Measurements from ENCODE around the gene MAP3K3. TPM values are rescaled to one million over a fixed set of nuclear protein-coding genes. Genes with fewer than 3 reads are reported as not detected.

The MAP3K3 gene
- total and polyA plus RNA-seq, 10 donors: 12.2 to 125 (median 87.9) TPM

DNA sequence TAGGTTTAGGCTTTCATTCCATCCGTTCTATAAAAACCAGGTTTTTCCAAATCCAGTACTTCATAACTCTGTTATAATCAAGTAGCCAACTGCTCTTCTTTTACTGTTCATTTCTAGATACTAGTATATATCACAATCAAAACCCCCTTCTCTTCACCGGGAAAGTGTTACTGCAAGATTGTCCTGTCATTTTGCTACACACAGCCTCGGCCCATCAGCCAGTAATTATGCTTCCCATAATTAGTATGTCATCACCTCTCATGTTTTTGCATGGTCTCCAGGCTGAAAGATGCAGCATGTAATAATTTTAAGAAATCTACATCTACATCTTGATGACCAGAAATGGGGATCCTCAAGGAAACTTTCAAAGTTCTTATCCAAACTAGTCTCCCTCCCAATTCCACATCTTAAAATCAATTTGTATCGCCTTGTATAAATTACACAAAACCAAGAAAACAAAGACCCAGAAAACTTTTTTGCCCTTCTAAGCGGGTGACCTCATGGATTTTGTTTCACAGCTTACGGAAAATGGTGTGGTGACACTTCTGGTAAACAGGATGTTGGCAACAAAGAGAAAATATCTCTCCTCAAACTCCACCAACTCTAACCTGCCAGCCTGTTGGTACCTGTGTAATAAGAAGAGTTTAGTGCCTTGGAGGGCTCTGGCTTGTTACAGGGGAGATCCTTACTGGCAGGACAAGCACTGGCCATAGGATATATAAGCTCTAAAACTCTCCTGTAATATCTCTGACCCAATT lies 12.2 kb upstream of the MAP3K3 start:
- peaks cover 2 to 64% (median 56%) of the 10 kb centered on the region in 6 donors for H3K36me3 ChIP-seq
- H3K9me3 ChIP-seq: no peaks in the 10 kb centered on the region
- DNase-seq: no peak
- intact Hi-C loops (cut with DNase I; ENCODE audit: low total_unique reads): no loop called here
- H3K4me3 ChIP-seq: no peak overlapping the region
- no peak for TF ChIP-seq CTCF (IDR thresholded peaks at IDR 0.05 in 8 of 11, conservative IDR thresholded peaks at IDR 0.05 in 3 of 11)
- no peak for TF ChIP-seq POLR2AphosphoS5 (IDR thresholded peaks at IDR 0.05)
- no peak for TF ChIP-seq POLR2A (IDR thresholded peaks at IDR 0.05)
- no peaks in the 10 kb centered on the region for H3K27me3 ChIP-seq (replicated peaks in 1 of 7)
- peaks cover 0 to 18% (median 9%) of the 10 kb centered on the region in 6 donors for H3K4me1 ChIP-seq
- peak overlapping the region in 4 of 8 donors; percentile 20 to 58 (median 44) for H3K27ac ChIP-seq
- 69 to 83% (median 77%) methylated on average over 6 of the region's 6 CpGs for WGBS, 5 donors

GRCh38 chr17:63610854-63611253 lies 11.4 kb upstream of the MAP3K3 start:
- intact Hi-C loops (cut with DNase I; ENCODE audit: low total_unique reads): no loop called here
- no peaks in the 10 kb centered on the region for H3K9me3 ChIP-seq
- DNase-seq: no peak
- H3K4me3 ChIP-seq: no peak overlapping the region
- no peak for TF ChIP-seq POLR2A (IDR thresholded peaks at IDR 0.05)
- TF ChIP-seq CTCF (IDR thresholded peaks at IDR 0.05 in 8 of 11, conservative IDR thresholded peaks at IDR 0.05 in 3 of 11): no peak
- H3K4me1 ChIP-seq: peaks cover 0 to 13% (median 9%) of the 10 kb centered on the region in 6 donors
- H3K27me3 ChIP-seq (replicated peaks in 1 of 7): no peaks in the 10 kb centered on the region
- H3K36me3 ChIP-seq: peaks cover 0 to 55% (median 50%) of the 10 kb centered on the region in 6 donors
- peak overlapping the region in 5 of 8 donors; percentile 1 to 58 (median 41) for H3K27ac ChIP-seq
- WGBS, 5 donors: 94 to 98% (median 96%) methylated on average over 10 of the region's 10 CpGs

GRCh38 chr17:63611354-63611753 lies 10.9 kb upstream of the MAP3K3 start:
- no peak overlapping the region for H3K4me3 ChIP-seq
- intact Hi-C loops (cut with DNase I; ENCODE audit: low total_unique reads): no loop called here
- no peaks in the 10 kb centered on the region for H3K9me3 ChIP-seq
- no peak for TF ChIP-seq POLR2AphosphoS5 (IDR thresholded peaks at IDR 0.05)
- TF ChIP-seq POLR2A (IDR thresholded peaks at IDR 0.05): no peak
- TF ChIP-seq CTCF (IDR thresholded peaks at IDR 0.05 in 8 of 11, conservative IDR thresholded peaks at IDR 0.05 in 3 of 11): no peak
- WGBS, 5 donors: 73 to 89% (median 78%) methylated on average over 3 of the region's 3 CpGs
- peaks cover 0 to 13% (median 6%) of the 10 kb centered on the region in 6 donors for H3K4me1 ChIP-seq
- H3K27me3 ChIP-seq (replicated peaks in 1 of 7): no peaks in the 10 kb centered on the region
- DNase-seq: no peak
- H3K27ac ChIP-seq: peak overlapping the region in 6 of 8 donors; percentile 1 to 58 (median 29)
- H3K36me3 ChIP-seq: peaks cover 0 to 50% (median 45%) of the 10 kb centered on the region in 6 donors

- TF ChIP-seq POLR2A (IDR thresholded peaks at IDR 0.05) (no peak), CTCF (IDR thresholded peaks at IDR 0.05 in 8 of 11, conservative IDR thresholded peaks at IDR 0.05 in 3 of 11) (no peak), POLR2AphosphoS5 (IDR thresholded peaks at IDR 0.05) (no peak)
- intact Hi-C loops (cut with DNase I; ENCODE audit: low total_unique reads): loop anchor here (2.0 kb wide), 1 partner anchor 187 kb away; no protein-coding TSS in a partner anchor
- DNase-seq: no peak
- 90 to 98% (median 93%) methylated on average over 2 of the region's 2 CpGs for WGBS, 5 donors
- H3K4me3 ChIP-seq: no peak overlapping the region
- peaks cover 0 to 27% (median 21%) of the 10 kb centered on the region in 6 donors for H3K36me3 ChIP-seq
- H3K4me1 ChIP-seq: peaks cover 0 to 13% (median 6%) of the 10 kb centered on the region in 6 donors
- no peaks in the 10 kb centered on the region for H3K27me3 ChIP-seq (replicated peaks in 1 of 7)
- no peak overlapping the region for H3K27ac ChIP-seq
- no peaks in the 10 kb centered on the region for H3K9me3 ChIP-seq
These were observed 8.6 kb upstream of the MAP3K3 start for GRCh38 chr17:63613663-63614062.
